ENCODE data around the gene FBN1.

DNA sequence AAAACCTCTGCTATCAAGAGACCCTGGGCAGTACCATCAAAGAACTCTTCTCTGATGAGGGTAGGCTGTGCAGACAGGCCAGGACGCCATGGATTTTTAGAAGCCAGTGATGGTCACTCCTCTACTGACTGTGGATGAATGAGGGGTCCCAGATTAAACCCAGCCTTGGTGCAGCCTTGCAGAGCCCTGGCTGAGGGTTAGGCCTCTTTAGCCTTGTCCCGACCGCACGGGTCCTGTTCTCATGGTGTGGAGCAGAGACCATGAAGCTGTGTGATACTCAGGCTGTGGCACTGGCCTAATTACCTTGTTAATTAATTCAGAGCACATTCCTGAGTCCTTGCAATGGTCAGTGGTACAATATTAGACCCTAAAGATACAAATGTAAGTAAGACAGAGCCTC is 71.7 kb downstream of the FBN1 start:
- TF ChIP-seq, protein P1, sequence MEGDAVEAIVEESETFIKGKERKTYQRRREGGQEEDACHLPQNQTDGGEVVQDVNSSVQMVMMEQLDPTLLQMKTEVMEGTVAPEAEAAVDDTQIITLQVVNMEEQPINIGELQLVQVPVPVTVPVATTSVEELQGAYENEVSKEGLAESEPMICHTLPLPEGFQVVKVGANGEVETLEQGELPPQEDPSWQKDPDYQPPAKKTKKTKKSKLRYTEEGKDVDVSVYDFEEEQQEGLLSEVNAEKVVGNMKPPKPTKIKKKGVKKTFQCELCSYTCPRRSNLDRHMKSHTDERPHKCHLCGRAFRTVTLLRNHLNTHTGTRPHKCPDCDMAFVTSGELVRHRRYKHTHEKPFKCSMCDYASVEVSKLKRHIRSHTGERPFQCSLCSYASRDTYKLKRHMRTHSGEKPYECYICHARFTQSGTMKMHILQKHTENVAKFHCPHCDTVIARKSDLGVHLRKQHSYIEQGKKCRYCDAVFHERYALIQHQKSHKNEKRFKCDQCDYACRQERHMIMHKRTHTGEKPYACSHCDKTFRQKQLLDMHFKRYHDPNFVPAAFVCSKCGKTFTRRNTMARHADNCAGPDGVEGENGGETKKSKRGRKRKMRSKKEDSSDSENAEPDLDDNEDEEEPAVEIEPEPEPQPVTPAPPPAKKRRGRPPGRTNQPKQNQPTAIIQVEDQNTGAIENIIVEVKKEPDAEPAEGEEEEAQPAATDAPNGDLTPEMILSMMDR (IDR thresholded peaks at IDR 0.05), result no peak
- TF ChIP-seq POLR2A (IDR thresholded peaks at IDR 0.05; ENCODE audit: low read length), result no peak
- TF ChIP-seq USF2 (IDR thresholded peaks at IDR 0.05), result no peak
- TF ChIP-seq, protein P2, sequence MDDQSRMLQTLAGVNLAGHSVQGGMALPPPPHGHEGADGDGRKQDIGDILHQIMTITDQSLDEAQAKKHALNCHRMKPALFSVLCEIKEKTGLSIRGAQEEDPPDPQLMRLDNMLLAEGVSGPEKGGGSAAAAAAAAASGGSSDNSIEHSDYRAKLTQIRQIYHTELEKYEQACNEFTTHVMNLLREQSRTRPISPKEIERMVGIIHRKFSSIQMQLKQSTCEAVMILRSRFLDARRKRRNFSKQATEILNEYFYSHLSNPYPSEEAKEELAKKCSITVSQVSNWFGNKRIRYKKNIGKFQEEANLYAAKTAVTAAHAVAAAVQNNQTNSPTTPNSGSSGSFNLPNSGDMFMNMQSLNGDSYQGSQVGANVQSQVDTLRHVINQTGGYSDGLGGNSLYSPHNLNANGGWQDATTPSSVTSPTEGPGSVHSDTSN (IDR thresholded peaks at IDR 0.05), result no peak
- TF ChIP-seq RARB (CRISPR knock-in tag; IDR thresholded peaks at IDR 0.05), result no peak
- no peak for TF ChIP-seq EP300 (IDR thresholded peaks at IDR 0.05)
- TF ChIP-seq CHD4 (IDR thresholded peaks at IDR 0.05; ENCODE audit: borderline replicate concordance), result no peak
